SK-N-SH (cell line): Measurements from ENCODE around the gene MAP4K4.

Experiments
- EP300 ChIP-seq, 2 experiments: IDR thresholded peaks; 2 replicates each; pipeline versions ENCODE4 v1.4.0 to v1.6.1; 2012; ENCODE audit warnings: borderline replicate concordance in 1 of 2, low read depth in 1 of 2, low read length in 1 of 2
- FOSL2 ChIP-seq: IDR thresholded peaks from 2 replicates; pipeline ENCODE4 v1.4.0; 2012; ENCODE audit warnings: low read depth, mild to moderate bottlenecking, moderate library complexity, borderline replicate concordance
- FOXM1 ChIP-seq: IDR thresholded peaks from 2 replicates; pipeline ENCODE4 v1.4.0; 2012; ENCODE audit warnings: low read depth, mild to moderate bottlenecking
- GABPA ChIP-seq: IDR thresholded peaks from 2 replicates; pipeline ENCODE4 v1.4.0; 2012; ENCODE audit warnings: low read depth, mild to moderate bottlenecking
- POLR2AphosphoS5 ChIP-seq: IDR thresholded peaks from 2 replicates; pipeline ENCODE4 v1.6.1; 2012; ENCODE audit warnings: low read depth, low read length
- YY1 ChIP-seq: IDR thresholded peaks from 2 replicates; pipeline ENCODE4 v1.4.0; 2012; ENCODE audit warnings: low read depth, mild to moderate bottlenecking
- TF ChIP-seq, protein P1 (sequence below): fragments of 200-600 bp; sonication (generic); IDR thresholded peaks from 2 replicates; pipeline ENCODE4 v1.6.1; 2017; ENCODE audit warnings: antibody characterized with exemption, mild to moderate bottlenecking, moderate library complexity
- TF ChIP-seq, protein P2 (sequence below): IDR thresholded peaks from 2 replicates; pipeline ENCODE4 v1.6.1; 2012; ENCODE audit warnings: mild to moderate bottlenecking, low read depth, low read length, moderate library complexity

DNA sequence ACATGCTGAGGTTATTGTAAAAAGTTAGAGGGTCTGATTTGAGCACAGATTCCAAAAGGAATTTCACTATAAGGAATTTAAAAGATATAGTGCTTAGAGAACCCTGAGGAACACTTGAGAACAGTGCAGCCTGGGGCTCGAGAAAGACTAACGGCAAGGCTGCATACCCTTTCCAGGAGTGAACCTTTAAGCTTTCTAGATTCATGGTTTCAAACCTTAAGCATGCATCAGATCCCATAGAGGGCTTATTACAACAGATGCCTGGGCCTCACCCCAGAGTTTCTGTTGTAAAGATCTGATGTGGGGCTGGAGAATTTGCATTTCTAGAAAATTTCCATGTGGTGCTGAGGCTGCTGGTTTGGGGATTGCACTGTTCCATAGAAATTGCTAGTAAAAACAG is 203.7 kb downstream of the MAP4K4 start:
- TF ChIP-seq EP300 (IDR thresholded peaks at IDR 0.05; ENCODE audit: borderline replicate concordance in 1 of 2, low read depth in 1 of 2, low read length in 1 of 2) (no peak), POLR2AphosphoS5 (no peak), FOXM1 (no peak), YY1 (no peak), GABPA (no peak), FOSL2 (no peak)
- TF ChIP-seq, protein P1, sequence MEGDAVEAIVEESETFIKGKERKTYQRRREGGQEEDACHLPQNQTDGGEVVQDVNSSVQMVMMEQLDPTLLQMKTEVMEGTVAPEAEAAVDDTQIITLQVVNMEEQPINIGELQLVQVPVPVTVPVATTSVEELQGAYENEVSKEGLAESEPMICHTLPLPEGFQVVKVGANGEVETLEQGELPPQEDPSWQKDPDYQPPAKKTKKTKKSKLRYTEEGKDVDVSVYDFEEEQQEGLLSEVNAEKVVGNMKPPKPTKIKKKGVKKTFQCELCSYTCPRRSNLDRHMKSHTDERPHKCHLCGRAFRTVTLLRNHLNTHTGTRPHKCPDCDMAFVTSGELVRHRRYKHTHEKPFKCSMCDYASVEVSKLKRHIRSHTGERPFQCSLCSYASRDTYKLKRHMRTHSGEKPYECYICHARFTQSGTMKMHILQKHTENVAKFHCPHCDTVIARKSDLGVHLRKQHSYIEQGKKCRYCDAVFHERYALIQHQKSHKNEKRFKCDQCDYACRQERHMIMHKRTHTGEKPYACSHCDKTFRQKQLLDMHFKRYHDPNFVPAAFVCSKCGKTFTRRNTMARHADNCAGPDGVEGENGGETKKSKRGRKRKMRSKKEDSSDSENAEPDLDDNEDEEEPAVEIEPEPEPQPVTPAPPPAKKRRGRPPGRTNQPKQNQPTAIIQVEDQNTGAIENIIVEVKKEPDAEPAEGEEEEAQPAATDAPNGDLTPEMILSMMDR, result no peak
- TF ChIP-seq, protein P2, sequence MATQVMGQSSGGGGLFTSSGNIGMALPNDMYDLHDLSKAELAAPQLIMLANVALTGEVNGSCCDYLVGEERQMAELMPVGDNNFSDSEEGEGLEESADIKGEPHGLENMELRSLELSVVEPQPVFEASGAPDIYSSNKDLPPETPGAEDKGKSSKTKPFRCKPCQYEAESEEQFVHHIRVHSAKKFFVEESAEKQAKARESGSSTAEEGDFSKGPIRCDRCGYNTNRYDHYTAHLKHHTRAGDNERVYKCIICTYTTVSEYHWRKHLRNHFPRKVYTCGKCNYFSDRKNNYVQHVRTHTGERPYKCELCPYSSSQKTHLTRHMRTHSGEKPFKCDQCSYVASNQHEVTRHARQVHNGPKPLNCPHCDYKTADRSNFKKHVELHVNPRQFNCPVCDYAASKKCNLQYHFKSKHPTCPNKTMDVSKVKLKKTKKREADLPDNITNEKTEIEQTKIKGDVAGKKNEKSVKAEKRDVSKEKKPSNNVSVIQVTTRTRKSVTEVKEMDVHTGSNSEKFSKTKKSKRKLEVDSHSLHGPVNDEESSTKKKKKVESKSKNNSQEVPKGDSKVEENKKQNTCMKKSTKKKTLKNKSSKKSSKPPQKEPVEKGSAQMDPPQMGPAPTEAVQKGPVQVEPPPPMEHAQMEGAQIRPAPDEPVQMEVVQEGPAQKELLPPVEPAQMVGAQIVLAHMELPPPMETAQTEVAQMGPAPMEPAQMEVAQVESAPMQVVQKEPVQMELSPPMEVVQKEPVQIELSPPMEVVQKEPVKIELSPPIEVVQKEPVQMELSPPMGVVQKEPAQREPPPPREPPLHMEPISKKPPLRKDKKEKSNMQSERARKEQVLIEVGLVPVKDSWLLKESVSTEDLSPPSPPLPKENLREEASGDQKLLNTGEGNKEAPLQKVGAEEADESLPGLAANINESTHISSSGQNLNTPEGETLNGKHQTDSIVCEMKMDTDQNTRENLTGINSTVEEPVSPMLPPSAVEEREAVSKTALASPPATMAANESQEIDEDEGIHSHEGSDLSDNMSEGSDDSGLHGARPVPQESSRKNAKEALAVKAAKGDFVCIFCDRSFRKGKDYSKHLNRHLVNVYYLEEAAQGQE, result no peak
